ENCODE measurements around the gene LPP.

Gene LPP

DNA sequence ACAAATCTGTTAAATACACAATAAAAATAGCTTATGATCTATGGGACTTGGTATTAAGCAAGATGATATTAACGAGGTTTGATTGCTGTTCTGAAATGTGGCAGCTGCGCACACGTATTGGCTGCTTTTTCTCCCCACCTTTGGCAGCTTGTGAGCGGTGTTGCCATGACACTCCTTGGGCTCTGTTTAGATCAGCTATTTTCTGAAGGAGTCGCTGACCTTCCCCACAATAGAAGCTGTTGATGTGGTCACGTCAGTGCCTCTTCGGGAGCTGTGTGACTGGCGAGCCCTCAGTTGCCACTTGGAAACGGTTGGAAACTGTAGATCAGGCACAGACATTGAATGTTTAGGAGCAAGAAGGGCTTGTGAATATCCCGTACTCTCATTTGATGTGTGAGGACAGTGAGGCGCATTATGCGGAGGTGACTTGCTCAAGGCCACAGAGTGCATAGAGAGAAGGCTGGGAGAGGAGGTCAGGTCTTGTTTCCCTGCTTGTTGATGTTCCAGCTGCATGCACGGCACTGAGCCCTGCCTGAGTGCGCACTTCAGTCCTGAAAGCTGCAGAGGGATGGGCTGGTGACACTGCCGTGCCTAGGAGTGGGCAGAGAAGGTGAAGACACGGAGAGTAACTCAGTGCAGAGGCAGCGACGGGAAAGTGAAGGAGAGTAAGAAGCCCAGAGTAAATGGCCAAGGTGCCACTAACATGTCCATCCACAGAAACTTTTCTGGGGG lies 198.4 kb downstream of the LPP start:
- TF ChIP-seq, protein P1, sequence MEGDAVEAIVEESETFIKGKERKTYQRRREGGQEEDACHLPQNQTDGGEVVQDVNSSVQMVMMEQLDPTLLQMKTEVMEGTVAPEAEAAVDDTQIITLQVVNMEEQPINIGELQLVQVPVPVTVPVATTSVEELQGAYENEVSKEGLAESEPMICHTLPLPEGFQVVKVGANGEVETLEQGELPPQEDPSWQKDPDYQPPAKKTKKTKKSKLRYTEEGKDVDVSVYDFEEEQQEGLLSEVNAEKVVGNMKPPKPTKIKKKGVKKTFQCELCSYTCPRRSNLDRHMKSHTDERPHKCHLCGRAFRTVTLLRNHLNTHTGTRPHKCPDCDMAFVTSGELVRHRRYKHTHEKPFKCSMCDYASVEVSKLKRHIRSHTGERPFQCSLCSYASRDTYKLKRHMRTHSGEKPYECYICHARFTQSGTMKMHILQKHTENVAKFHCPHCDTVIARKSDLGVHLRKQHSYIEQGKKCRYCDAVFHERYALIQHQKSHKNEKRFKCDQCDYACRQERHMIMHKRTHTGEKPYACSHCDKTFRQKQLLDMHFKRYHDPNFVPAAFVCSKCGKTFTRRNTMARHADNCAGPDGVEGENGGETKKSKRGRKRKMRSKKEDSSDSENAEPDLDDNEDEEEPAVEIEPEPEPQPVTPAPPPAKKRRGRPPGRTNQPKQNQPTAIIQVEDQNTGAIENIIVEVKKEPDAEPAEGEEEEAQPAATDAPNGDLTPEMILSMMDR (IDR thresholded peaks at IDR 0.05; ENCODE audit: low read length): no peak
- TF ChIP-seq EZH2 (IDR thresholded peaks at IDR 0.05; ENCODE audit: borderline replicate concordance, low read length): no peak
- Histone ChIP-seq H3K9me3 (ENCODE audit: low read length) (no peaks in the 10 kb centered on the region), H3F3A (ENCODE audit: insufficient read depth, low read length) (no peaks in the 10 kb centered on the region), H3K4me1 (ENCODE audit: insufficient read depth, low read length, severe bottlenecking) (peaks cover 39% of the 10 kb centered on the region), H3K4me2 (ENCODE audit: low read length) (no peak overlapping the region), H3K27me3 (ENCODE audit: insufficient read depth, low read length) (no peaks in the 10 kb centered on the region), H4K20me1 (ENCODE audit: insufficient read depth, low read length) (no peaks in the 10 kb centered on the region), H3K27ac (ENCODE audit: low read depth, low read length, poor library complexity, severe bottlenecking) (no peak overlapping the region), H3K9ac (ENCODE audit: low read length) (no peak overlapping the region), H3K79me2 (ENCODE audit: insufficient read depth, low read length) (no peaks in the 10 kb centered on the region), H3K4me3 (ENCODE audit: low read depth, low read length, poor library complexity, severe bottlenecking) (no peak overlapping the region), H3K9me2 (ENCODE audit: low read depth, low read length) (no peaks in the 10 kb centered on the region), H3K36me3 (ENCODE audit: insufficient read depth, low read length) (no peaks in the 10 kb centered on the region), H2AFZ (ENCODE audit: low read length) (no peak overlapping the region)

DNA sequence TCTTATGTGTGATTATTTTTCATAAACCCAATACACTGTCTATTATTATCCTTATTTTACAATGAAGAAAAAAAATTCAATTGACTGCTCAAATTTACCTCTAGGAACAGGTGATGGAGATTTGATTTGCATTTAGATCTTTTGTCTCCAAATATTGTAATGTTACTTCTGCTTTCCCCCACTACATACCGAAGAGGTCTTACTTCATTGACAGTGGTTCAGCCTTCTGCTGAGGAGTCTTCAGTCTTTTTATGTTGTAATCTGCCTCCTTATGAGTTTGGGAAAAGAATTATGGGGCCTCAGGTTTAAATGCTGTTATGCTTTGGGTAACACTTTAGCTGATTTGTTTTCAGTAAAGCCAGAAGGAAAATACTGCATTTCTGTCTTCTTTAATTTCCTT lies 199.5 kb downstream of the LPP start:
- no peak overlapping the region for H3K4me3 ChIP-seq (ENCODE audit: low read depth, low read length, poor library complexity, severe bottlenecking)

DNA sequence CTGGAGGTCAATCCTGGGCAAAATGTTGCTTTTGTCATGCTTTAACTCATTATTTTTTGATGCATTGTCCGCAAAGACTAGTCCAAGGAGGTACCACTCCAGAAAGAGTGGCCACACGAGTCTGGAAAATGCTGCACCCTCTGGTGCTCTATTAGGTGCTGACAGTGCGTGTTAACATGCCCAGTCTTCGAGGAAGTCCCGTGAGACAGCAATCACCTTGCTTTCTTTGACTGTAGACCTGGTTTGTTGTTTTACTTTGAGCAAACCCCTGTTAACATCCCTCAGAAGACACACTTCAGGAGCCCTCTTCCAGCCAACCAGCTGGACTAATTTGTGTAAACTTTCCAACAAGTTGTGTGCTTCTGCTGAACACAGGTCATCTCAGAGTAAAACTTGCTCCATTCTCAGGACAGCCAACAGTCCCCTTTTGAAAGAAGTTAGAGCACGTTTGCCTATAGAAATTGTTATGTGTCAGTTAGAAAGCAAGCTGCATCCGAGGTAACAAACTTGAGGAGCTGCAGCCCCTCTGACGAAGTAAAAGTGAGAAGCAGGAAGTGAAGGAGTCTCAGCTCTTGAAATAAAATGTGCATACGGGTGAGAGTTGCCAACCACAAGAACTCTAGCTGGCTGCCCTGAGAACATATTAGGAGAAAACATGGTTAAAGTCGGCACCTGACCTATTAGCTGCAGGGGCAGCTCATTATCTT lies 205.0 kb downstream of the LPP start:
- peak overlapping the region; percentile 29 for H3K4me3 ChIP-seq (ENCODE audit: low read depth, low read length, poor library complexity, severe bottlenecking)
- TF ChIP-seq EZH2 (IDR thresholded peaks at IDR 0.05; ENCODE audit: borderline replicate concordance, low read length): no peak
- TF ChIP-seq, protein P1 (IDR thresholded peaks at IDR 0.05; ENCODE audit: low read length): no peak
- H3K36me3 ChIP-seq (ENCODE audit: insufficient read depth, low read length): no peaks in the 10 kb centered on the region; the same call in 1 of the 2 replicates
- no peaks in the 10 kb centered on the region for H4K20me1 ChIP-seq (ENCODE audit: insufficient read depth, low read length)
- H3K27ac ChIP-seq (ENCODE audit: low read depth, low read length, poor library complexity, severe bottlenecking): peak overlapping the region; percentile 4
- H3K9ac ChIP-seq (ENCODE audit: low read length): peak overlapping the region; percentile 33; the same call in 1 of the 2 replicates
- no peaks in the 10 kb centered on the region for H3K9me3 ChIP-seq (ENCODE audit: low read length)
- H3K9me2 ChIP-seq (ENCODE audit: low read depth, low read length): no peaks in the 10 kb centered on the region
- H3K4me1 ChIP-seq (ENCODE audit: insufficient read depth, low read length, severe bottlenecking): peaks cover 33% of the 10 kb centered on the region
- H3K4me2 ChIP-seq (ENCODE audit: low read length): peak overlapping the region; percentile 58
- no peaks in the 10 kb centered on the region for H3K27me3 ChIP-seq (ENCODE audit: insufficient read depth, low read length)
- peak overlapping the region; percentile 43; the same call in 1 of the 2 replicates for H2AFZ ChIP-seq (ENCODE audit: low read length)
- no peaks in the 10 kb centered on the region for H3K79me2 ChIP-seq (ENCODE audit: insufficient read depth, low read length)
- H3F3A ChIP-seq (ENCODE audit: insufficient read depth, low read length): no peaks in the 10 kb centered on the region

More for the DNA sequence above, 199.5 kb downstream of the LPP start:
- H3K27me3 ChIP-seq (ENCODE audit: insufficient read depth, low read length): no peaks in the 10 kb centered on the region
- no peak overlapping the region for H3K9ac ChIP-seq (ENCODE audit: low read length)
- H3K36me3 ChIP-seq (ENCODE audit: insufficient read depth, low read length): no peaks in the 10 kb centered on the region
- TF ChIP-seq EZH2 (IDR thresholded peaks at IDR 0.05; ENCODE audit: borderline replicate concordance, low read length): no peak
- no peak overlapping the region for H2AFZ ChIP-seq (ENCODE audit: low read length)
- H4K20me1 ChIP-seq (ENCODE audit: insufficient read depth, low read length): no peaks in the 10 kb centered on the region
- no peak overlapping the region for H3K4me2 ChIP-seq (ENCODE audit: low read length)
- H3K4me1 ChIP-seq (ENCODE audit: insufficient read depth, low read length, severe bottlenecking): peaks cover 34% of the 10 kb centered on the region
- no peaks in the 10 kb centered on the region for H3K9me3 ChIP-seq (ENCODE audit: low read length)
- no peak overlapping the region for H3K27ac ChIP-seq (ENCODE audit: low read depth, low read length, poor library complexity, severe bottlenecking)
- H3F3A ChIP-seq (ENCODE audit: insufficient read depth, low read length): no peaks in the 10 kb centered on the region
- H3K9me2 ChIP-seq (ENCODE audit: low read depth, low read length): no peaks in the 10 kb centered on the region
- H3K79me2 ChIP-seq (ENCODE audit: insufficient read depth, low read length): no peaks in the 10 kb centered on the region
